Astrocyte (in vitro differentiated cells and primary cell): ENCODE measurements around the gene EMC8. TPM values are rescaled to one million over a fixed set of nuclear protein-coding genes. Genes with fewer than 3 reads are reported as not detected.

Source experiments
- DNase-seq: peaks from one replicate; pipeline ENCODE4 v3.0.0-alpha.2; 2010; ENCODE audit warnings: low read depth
- FAIRE-seq: peaks from 2 replicates; lab custom pipeline; 2011; peaks lifted over from hg19 to GRCh38; lab: Jason Lieb, UNC
- H2AFZ ChIP-seq: 2 replicates; pipeline ENCODE4 v1.6.0; 2012; ENCODE audit warnings: low read depth, low read length, inconsistent platforms
- H3K27ac ChIP-seq: 2 replicates; pipeline ENCODE4 v1.5.1; 2011; ENCODE audit warnings: low read depth, low read length, inconsistent platforms
- H3K27me3 ChIP-seq: 2 replicates; pipeline ENCODE4 v1.6.0; 2011; ENCODE audit warnings: low read length, inconsistent platforms; ENCODE audit not compliant: insufficient read depth
- H3K36me3 ChIP-seq: 2 replicates; pipeline ENCODE4 v1.5.1; 2011; ENCODE audit warnings: low read length, inconsistent platforms; ENCODE audit not compliant: insufficient read depth
- H3K4me1 ChIP-seq: 2 replicates; pipeline ENCODE4 v1.5.1; 2011; ENCODE audit warnings: low read length, inconsistent platforms; ENCODE audit not compliant: insufficient read depth
- H3K4me2 ChIP-seq: 2 replicates; pipeline ENCODE4 v1.6.0; 2012; ENCODE audit warnings: low read length, inconsistent platforms
- H3K4me3 ChIP-seq: 2 replicates; pipeline ENCODE4 v1.5.1; 2011; ENCODE audit warnings: low read depth, mild to moderate bottlenecking, low read length, inconsistent platforms; ENCODE audit not compliant: insufficient read depth
- H3K79me2 ChIP-seq: 2 replicates; pipeline ENCODE4 v1.6.0; 2012; ENCODE audit warnings: mild to moderate bottlenecking, low read length, inconsistent platforms; ENCODE audit not compliant: insufficient read depth
- H3K9ac ChIP-seq: 2 replicates; pipeline ENCODE4 v1.6.0; 2012; ENCODE audit warnings: mild to moderate bottlenecking, low read length, inconsistent platforms
- H3K9me3 ChIP-seq: 2 replicates; pipeline ENCODE4 v1.5.1; 2012; ENCODE audit warnings: low read depth, mild to moderate bottlenecking, low read length, inconsistent platforms; ENCODE audit not compliant: insufficient read depth
- H4K20me1 ChIP-seq: 2 replicates; pipeline ENCODE4 v1.6.0; 2012; ENCODE audit warnings: low read length, inconsistent platforms; ENCODE audit not compliant: insufficient read depth
- H3K27ac Mint-ChIP-seq: one replicate; pipeline ENCODE4 v1.8.0; 2021; ENCODE audit warnings: mild to moderate bottlenecking, mixed read lengths; ENCODE audit not compliant: unreplicated experiment
- H3K27me3 Mint-ChIP-seq: one replicate; pipeline ENCODE4 v1.8.0; 2021; ENCODE audit warnings: low read depth, mixed read lengths; ENCODE audit not compliant: unreplicated experiment
- H3K36me3 Mint-ChIP-seq: one replicate; pipeline ENCODE4 v1.8.0; 2021; ENCODE audit warnings: low read depth, mixed read lengths; ENCODE audit not compliant: unreplicated experiment
- H3K4me1 Mint-ChIP-seq: one replicate; pipeline ENCODE4 v1.8.0; 2021; ENCODE audit warnings: low read depth, mixed read lengths; ENCODE audit not compliant: unreplicated experiment
- H3K4me3 Mint-ChIP-seq: one replicate; pipeline ENCODE4 v1.8.0; 2021; ENCODE audit warnings: mild to moderate bottlenecking, moderate library complexity, mixed read lengths; ENCODE audit not compliant: unreplicated experiment
- H3K9me3 Mint-ChIP-seq: one replicate; pipeline ENCODE4 v1.8.0; 2021; ENCODE audit warnings: mild to moderate bottlenecking, mixed read lengths; ENCODE audit not compliant: unreplicated experiment
- EZH2 ChIP-seq: IDR thresholded peaks from 2 replicates; pipeline ENCODE4 v1.6.1; 2012; ENCODE audit warnings: mild to moderate bottlenecking, low read length, inconsistent platforms; ENCODE audit not compliant: insufficient read depth
- total RNA-seq: library from RNA; stranded (reverse); gene quantifications from 2 replicates; pipeline ENCODE4 v1.2.1, GENCODE V29; 2021
- TF ChIP-seq, protein P1 (sequence below): IDR thresholded peaks from 2 replicates; pipeline ENCODE4 v1.5.1; 2011; ENCODE audit warnings: low read depth, mild to moderate bottlenecking, inconsistent platforms, low read length, moderate library complexity; ENCODE audit not compliant: insufficient read depth

Gene EMC8
- total RNA-seq, 1 donor from 2014 or later = 42.7 TPM

DNA sequence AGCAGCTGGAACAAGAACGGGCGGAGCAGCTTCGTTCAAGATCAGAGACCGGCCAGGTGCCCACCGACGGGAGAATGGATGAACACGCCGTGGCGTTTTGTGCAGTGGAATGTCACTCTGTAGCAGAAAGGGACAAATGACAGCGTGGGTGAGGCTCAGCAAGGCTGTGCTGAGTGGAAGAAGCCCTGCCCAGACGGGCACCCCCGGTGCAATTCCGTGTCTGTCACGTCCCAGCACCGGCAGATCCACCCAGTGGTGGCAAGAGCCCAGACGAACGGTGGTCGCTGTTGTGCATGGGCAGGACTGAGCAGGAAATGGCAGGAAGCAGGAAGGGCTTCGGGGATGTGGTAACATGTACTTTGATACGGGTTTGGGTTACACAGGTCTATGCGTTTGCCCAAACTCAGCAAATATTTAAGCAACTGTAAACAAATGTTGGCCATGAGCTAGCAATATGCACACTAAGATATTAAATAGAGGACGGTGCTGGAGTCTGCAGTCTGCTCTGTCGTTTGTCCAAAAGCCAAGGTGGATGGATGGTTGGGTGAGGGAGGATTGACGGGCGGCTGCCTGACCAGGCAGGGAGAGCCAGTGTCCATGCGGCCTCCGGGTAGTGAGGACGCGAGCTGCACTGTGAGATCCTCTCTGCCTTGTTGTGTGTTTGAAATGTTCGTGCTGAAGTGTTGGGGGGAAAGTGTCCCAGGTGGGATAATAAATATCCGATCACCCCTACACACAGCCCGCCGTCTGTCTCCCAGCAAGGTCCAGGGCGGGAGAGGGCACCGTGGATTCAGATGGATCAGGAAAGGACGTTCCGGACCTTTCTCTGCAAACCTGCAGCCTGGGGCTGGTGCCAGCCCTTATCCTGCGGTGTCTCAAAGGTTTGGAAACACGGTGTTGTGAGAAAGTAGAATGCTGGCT lies 48.6 kb upstream of the EMC8 start:
- Histone ChIP-seq H3K27ac (no peak overlapping the region), H3K4me2 (no peak overlapping the region), H2AFZ (no peak overlapping the region), H3K79me2 (no peaks in the 10 kb centered on the region), H3K27me3 (peaks cover 14% of the 10 kb centered on the region), H3K4me1 (no peaks in the 10 kb centered on the region), H3K9me3 (no peaks in the 10 kb centered on the region), H3K4me3 (no peak overlapping the region), H3K36me3 (no peaks in the 10 kb centered on the region), H4K20me1 (no peaks in the 10 kb centered on the region), H3K9ac (no peak overlapping the region)
- DNase-seq = no peak
- Mint-ChIP-seq H3K9me3 (peaks cover 14% of the 10 kb centered on the region), H3K27ac (no peak overlapping the region), H3K36me3 (no peaks in the 10 kb centered on the region), H3K4me3 (no peak overlapping the region), H3K4me1 (peaks cover 2% of the 10 kb centered on the region), H3K27me3 (peaks cover 44% of the 10 kb centered on the region)
- no peak for FAIRE-seq
- no peak for TF ChIP-seq EZH2

DNA sequence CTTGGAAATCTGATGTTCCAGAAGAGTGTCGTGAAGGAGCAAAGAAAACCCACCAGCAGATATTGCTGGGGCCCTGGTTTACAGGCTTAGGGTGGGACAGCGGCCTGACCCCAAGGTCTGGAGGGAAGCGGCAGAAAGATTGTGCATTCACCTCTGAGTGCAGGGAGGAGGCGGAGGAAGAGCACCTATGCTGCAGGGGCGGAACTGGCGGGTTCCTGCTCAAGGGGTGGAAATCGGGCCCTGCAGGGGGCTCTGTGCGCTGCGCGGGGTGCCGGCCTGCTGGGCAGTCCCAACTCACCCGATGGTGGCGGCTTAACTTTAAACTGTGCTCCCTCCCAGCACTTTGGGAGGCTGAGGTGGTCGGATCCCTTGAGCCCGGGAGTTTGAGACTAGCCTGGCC lies 47.7 kb upstream of the EMC8 start:
- H3K4me1 Mint-ChIP-seq = peaks cover 2% of the 10 kb centered on the region
- H3K27ac Mint-ChIP-seq = no peak overlapping the region
- H3K27me3 Mint-ChIP-seq = peaks cover 51% of the 10 kb centered on the region
- TF ChIP-seq EZH2 = no peak
- DNase-seq (no peak), FAIRE-seq (no peak)
- Histone ChIP-seq H3K27me3 (peaks cover 14% of the 10 kb centered on the region), H3K27ac (no peak overlapping the region), H3K4me1 (no peaks in the 10 kb centered on the region), H3K9me3 (no peaks in the 10 kb centered on the region), H3K79me2 (no peaks in the 10 kb centered on the region), H4K20me1 (no peaks in the 10 kb centered on the region), H3K4me3 (no peak overlapping the region), H3K4me2 (no peak overlapping the region), H3K9ac (no peak overlapping the region), H3K36me3 (no peaks in the 10 kb centered on the region), H2AFZ (no peak overlapping the region)
- H3K36me3 Mint-ChIP-seq = no peaks in the 10 kb centered on the region
- H3K4me3 Mint-ChIP-seq = no peak overlapping the region
- peaks cover 19% of the 10 kb centered on the region for H3K9me3 Mint-ChIP-seq

DNA sequence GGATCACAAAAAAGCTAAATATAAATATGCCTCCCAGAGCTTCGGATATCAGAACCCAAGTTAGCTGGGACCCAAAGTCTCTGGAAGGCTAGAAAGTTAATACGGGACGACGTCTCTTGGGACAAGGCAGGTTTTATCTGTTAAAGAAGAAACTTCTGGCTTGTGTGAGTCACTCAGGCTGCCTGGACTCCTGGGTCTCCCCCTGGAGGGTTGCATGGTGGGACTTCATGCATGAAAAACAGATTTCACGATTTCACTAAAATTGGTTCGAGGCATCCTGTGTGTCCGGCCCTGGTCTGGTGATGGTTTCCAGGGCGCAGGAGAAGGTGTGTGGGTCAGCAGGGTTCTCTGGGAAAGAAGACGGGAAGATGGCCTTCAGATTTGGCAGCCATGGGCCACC lies 47.1 kb upstream of the EMC8 start:
- H3K27ac Mint-ChIP-seq = no peak overlapping the region
- DNase-seq = no peak
- H3K36me3 Mint-ChIP-seq = no peaks in the 10 kb centered on the region

More for the DNA sequence above, 47.1 kb upstream of the EMC8 start:
- FAIRE-seq = no peak
- H3K27me3 ChIP-seq = peaks cover 12% of the 10 kb centered on the region
- H3K4me1 Mint-ChIP-seq = peaks cover 2% of the 10 kb centered on the region
- H3K79me2 ChIP-seq = no peaks in the 10 kb centered on the region
- H3K9me3 ChIP-seq = no peaks in the 10 kb centered on the region
- TF ChIP-seq, protein P1, sequence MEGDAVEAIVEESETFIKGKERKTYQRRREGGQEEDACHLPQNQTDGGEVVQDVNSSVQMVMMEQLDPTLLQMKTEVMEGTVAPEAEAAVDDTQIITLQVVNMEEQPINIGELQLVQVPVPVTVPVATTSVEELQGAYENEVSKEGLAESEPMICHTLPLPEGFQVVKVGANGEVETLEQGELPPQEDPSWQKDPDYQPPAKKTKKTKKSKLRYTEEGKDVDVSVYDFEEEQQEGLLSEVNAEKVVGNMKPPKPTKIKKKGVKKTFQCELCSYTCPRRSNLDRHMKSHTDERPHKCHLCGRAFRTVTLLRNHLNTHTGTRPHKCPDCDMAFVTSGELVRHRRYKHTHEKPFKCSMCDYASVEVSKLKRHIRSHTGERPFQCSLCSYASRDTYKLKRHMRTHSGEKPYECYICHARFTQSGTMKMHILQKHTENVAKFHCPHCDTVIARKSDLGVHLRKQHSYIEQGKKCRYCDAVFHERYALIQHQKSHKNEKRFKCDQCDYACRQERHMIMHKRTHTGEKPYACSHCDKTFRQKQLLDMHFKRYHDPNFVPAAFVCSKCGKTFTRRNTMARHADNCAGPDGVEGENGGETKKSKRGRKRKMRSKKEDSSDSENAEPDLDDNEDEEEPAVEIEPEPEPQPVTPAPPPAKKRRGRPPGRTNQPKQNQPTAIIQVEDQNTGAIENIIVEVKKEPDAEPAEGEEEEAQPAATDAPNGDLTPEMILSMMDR = no peak
- TF ChIP-seq EZH2 = no peak
- no peak overlapping the region for H2AFZ ChIP-seq
- no peak overlapping the region for H3K4me2 ChIP-seq
- H3K36me3 ChIP-seq = no peaks in the 10 kb centered on the region
- no peaks in the 10 kb centered on the region for H3K4me1 ChIP-seq
- H3K9me3 Mint-ChIP-seq = peaks cover 20% of the 10 kb centered on the region
- no peak overlapping the region for H3K4me3 ChIP-seq
- H3K27me3 Mint-ChIP-seq = peaks cover 55% of the 10 kb centered on the region
- no peak overlapping the region for H3K27ac ChIP-seq
- H3K4me3 Mint-ChIP-seq = no peak overlapping the region
- no peak overlapping the region for H3K9ac ChIP-seq
- H4K20me1 ChIP-seq = no peaks in the 10 kb centered on the region
